VCaP (cell line): ENCODE measurements around the gene NMRAL1.

Experiments used
- H3K27ac ChIP-seq: fragments of 450-650 bp; 2 replicates; pipeline ENCODE4 v1.5.1; 2017
- TF ChIP-seq, protein P1 (sequence below): fragments of 450-650 bp; conservative IDR thresholded peaks from 2 replicates; pipeline ENCODE4 v1.5.1; 2017; ENCODE audit warnings: mild to moderate bottlenecking, moderate library complexity

The NMRAL1 gene

DNA sequence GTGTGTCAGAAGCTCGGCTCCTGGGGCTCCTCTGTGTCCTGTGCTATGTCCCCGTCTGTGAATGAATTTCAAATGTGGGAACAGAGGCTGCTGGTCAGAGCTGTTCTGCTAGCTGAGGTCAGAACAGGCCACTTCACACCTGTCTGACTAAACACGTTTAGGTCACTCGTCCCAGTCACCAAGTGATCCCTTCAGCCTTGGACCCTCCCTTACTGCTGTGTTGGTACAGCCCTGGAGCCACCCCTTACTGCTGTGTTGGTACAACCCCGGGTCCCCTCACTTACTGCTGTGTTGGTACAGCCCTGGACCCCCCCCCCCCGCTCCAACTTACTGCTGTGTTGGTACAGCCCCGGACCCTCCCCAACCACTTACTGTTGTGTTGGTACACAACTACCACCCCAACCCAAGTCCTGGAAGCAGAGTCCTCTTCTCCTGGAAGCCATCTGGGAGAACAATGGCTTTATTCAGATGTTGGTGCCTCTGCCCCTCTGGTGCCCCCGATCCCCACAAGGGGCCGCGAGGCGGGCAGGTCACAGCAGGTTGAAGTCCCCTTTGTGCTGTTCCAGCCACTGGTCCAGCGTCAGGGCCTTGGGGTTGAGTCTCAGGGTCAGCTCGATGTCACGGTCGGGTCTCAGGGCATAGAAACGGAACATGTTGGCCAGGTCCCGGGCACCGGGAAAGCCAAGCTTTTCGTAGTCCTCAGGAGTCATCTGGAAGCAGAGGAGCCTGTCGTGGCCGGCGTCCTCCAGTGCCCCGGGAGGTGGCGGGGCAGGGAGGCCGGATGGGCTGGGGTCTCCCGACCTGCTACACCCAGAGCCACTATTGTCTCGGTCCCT is 13.0 kb downstream of the NMRAL1 start:
- TF ChIP-seq, protein P1, sequence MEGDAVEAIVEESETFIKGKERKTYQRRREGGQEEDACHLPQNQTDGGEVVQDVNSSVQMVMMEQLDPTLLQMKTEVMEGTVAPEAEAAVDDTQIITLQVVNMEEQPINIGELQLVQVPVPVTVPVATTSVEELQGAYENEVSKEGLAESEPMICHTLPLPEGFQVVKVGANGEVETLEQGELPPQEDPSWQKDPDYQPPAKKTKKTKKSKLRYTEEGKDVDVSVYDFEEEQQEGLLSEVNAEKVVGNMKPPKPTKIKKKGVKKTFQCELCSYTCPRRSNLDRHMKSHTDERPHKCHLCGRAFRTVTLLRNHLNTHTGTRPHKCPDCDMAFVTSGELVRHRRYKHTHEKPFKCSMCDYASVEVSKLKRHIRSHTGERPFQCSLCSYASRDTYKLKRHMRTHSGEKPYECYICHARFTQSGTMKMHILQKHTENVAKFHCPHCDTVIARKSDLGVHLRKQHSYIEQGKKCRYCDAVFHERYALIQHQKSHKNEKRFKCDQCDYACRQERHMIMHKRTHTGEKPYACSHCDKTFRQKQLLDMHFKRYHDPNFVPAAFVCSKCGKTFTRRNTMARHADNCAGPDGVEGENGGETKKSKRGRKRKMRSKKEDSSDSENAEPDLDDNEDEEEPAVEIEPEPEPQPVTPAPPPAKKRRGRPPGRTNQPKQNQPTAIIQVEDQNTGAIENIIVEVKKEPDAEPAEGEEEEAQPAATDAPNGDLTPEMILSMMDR = no peak
- no peak overlapping the region for H3K27ac ChIP-seq

DNA sequence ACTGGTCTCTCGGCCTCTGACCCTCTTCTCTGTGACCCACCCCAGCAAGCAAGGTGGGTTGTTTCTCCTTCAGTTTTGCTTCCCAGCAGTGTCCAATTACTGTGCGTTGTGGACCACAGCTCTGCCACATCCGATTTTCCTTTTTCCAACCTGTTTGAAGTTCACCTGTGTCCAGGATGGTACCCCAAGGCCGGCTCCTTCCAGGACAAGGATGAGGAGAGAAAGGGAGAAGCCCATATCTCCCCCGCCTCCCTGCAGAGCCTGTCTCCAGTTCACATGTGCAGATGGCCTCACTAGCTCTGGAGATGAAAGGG is 13.5 kb downstream of the NMRAL1 start:
- H3K27ac ChIP-seq = no peak overlapping the region
- TF ChIP-seq, protein P1 = no peak

DNA sequence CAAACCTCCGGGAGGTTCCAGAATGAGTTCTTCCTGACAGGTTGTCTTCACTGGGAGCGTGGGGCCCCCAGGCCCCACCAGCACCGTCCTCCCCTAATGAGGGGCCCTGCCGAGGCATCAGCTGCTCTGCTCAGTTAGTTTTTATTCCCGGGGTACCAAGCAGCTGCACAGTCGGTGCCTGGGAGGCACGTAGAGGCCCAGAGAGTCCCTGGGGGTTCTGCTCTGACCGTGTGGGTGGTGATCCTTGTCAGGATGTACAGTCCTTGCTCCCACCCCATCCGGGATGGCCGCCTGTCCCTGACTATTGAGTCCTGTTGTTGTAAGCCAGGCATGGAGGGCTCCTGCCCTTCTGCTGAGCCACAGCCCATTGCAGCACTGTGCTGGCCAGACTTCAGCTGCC is 18.5 kb downstream of the NMRAL1 start:
- no peak overlapping the region for H3K27ac ChIP-seq
- TF ChIP-seq, protein P1 = no peak

DNA sequence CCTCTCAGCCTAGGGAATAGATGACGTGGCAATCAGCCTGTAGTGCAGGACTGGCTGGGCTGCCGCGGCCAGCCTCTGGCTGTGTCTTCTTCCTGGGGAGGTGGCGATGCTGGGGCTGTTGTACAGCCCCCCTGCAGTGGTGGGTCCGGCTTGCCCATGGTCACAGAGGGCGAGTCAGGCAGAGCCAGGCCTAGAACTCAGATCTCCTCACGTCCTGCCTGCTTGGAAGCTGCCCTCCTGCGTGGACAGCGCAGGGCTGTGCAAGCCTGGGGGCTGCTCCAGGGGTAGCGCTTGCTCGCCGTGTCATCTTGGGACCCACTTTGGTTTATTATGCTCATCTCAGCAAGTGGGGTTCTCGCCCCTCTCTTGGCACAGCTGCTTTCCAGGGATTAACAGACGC is 19.3 kb downstream of the NMRAL1 start:
- H3K27ac ChIP-seq = no peak overlapping the region
- TF ChIP-seq, protein P1 = no peak

DNA sequence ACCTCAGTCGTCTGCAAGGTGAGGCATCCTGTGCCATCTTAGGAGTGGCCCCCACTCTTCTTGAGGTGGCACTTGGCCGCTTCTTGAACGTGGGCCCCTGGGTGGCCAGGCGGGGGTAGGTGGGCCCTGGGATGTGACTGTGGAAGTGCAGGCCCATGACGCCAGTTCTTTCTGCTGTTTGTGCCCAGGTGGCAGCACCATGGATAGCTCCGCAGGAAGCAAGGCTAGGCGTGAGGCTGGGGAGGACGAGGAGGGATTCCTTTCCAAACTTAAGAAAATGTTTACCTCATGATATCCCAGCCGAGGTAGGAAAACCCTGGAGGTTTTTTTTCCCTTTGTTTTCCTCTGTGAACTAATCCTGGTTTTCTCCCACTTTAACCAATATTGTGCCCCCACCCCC is 19.8 kb downstream of the NMRAL1 start:
- TF ChIP-seq, protein P1 = no peak
- no peak overlapping the region for H3K27ac ChIP-seq

DNA sequence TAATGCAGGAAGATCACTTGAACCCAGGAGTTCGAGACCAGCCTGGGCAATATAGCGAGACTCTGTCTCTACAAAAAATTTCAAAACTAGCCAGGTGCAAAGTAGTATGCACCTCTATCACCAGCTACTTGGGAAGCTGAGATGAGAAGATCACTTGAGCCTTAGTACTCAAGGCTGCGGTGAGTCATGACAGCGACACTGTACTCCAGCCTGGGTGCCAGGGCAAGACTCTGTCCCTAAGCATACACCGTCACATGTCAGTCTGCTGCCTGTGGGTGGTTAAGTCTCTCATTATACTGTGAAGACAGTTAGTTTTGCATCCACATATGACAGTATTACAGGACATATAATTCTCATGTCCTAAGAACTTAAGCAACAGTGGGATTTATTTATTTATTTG is 21.8 kb downstream of the NMRAL1 start:
- no peak overlapping the region for H3K27ac ChIP-seq
- TF ChIP-seq, protein P1 = no peak

DNA sequence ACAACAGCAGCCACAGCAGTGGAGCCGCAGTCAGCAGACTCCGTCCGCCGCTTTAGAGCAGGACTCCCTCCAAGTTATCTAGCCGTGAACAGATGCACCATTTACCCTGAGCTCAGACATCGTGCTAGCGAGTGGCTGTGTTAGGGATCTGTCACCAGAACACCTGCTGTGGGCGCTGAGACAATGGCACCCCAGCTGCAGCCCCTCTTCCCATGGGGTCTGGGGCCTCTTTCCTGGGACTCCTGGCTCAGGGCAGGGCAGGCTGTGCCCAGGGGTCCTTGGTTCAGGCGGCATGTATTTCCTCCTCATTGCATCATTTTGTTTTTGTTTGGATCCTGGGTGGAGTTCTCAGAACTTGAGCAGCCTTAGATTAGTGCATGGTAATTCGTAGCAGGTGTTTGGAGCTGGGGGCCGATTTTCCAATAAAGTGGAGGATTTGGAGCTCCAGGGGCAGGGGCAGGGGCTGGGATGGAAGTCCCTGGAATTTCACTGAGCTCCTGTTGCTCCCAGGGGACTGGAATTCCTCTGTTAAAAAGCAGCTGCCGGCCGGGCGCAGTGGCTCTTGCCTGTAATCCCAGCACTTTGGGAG is 23.4 kb downstream of the NMRAL1 start:
- H3K27ac ChIP-seq = no peak overlapping the region
- TF ChIP-seq, protein P1 = no peak
